Measurements from ENCODE around the gene PGRMC1. TPM values are rescaled to one million over a fixed set of nuclear protein-coding genes. Genes with fewer than 3 reads are reported as not detected.
"Not testable (repeated sequence)": the region's sequence is repeated elsewhere in the genome, so short reads cannot be mapped to it uniquely, and the experiment has no call there.

PGRMC1 gene
- total and polyA plus RNA-seq, 2 experiments from 2014 or later, result 235 to 370 TPM

- H3K4me1 ChIP-seq (ENCODE audit: insufficient read depth), result no peaks in the 10 kb centered on the region
- Mint-ChIP-seq H3K27me3 (ENCODE audit: insufficient read depth, low read depth, poor library complexity) (peaks cover 2% of the 10 kb centered on the region), H3K27ac (no peak overlapping the region), H3K36me3 (ENCODE audit: low read depth) (peaks cover 4% of the 10 kb centered on the region; the same call in 2 of the 3 replicates), H3K4me1 (no peaks in the 10 kb centered on the region), H3K9me3 (peaks cover 5% of the 10 kb centered on the region; the same call in 1 of the 3 replicates), H3K4me3 (no peak overlapping the region)
- no peaks in the 10 kb centered on the region for H3K36me3 ChIP-seq (ENCODE audit: insufficient read depth)
- no peak for DNase-seq (ENCODE audit: low spot score)
- H3K9me2 ChIP-seq (ENCODE audit: insufficient read depth), result no peaks in the 10 kb centered on the region
- H3K27me3 ChIP-seq (ENCODE audit: insufficient read depth), result no peaks in the 10 kb centered on the region
- no peak overlapping the region for H3K27ac ChIP-seq (ENCODE audit: low read depth)
- no peaks in the 10 kb centered on the region for H3K79me2 ChIP-seq (replicated peaks; ENCODE audit: insufficient read depth)
- TF ChIP-seq POLR2AphosphoS5 (IDR thresholded peaks at IDR 0.05; ENCODE audit: low read depth) (no peak), ZNF114 (CRISPR knock-in tag; IDR thresholded peaks at IDR 0.05) (no peak), CTCF (conservative IDR thresholded peaks at IDR 0.05; ENCODE audit: low read depth in 2 of 2) (no peak), ETS1 (IDR thresholded peaks at IDR 0.05) (no peak), EZH2phosphoT487 (IDR thresholded peaks at IDR 0.05; ENCODE audit: unreplicated experiment) (no peak), ZNF331 (CRISPR knock-in tag; IDR thresholded peaks at IDR 0.05; ENCODE audit: low read depth) (no peak), REST (IDR thresholded peaks at IDR 0.05; ENCODE audit: unreplicated experiment) (no peak), STAT1 (IDR thresholded peaks at IDR 0.05; ENCODE audit: unreplicated experiment) (no peak)
- H3K4me3 ChIP-seq, result no peak overlapping the region
- no peak overlapping the region for H3K4me2 ChIP-seq
- no peaks in the 10 kb centered on the region for H4K20me1 ChIP-seq (replicated peaks; ENCODE audit: insufficient read depth)
- no peak for ATAC-seq
- H2AFZ ChIP-seq, result no peak overlapping the region
- no peaks in the 10 kb centered on the region for H3F3A ChIP-seq (replicated peaks; ENCODE audit: low read depth)
Measured at GRCh38 chrX:119206203-119206602, 29.9 kb upstream of the PGRMC1 start.

GRCh38 chrX:119207483-119207882 lies 28.6 kb upstream of the PGRMC1 start:
- ATAC-seq; H3K27me3 ChIP-seq (ENCODE audit: insufficient read depth); H3K36me3 Mint-ChIP-seq (ENCODE audit: low read depth); H3F3A ChIP-seq (replicated peaks; ENCODE audit: low read depth); H3K79me2 ChIP-seq (replicated peaks; ENCODE audit: insufficient read depth); H3K36me3 ChIP-seq (ENCODE audit: insufficient read depth); H3K27ac Mint-ChIP-seq; H3K4me1 ChIP-seq (ENCODE audit: insufficient read depth); H3K4me2 ChIP-seq; DNase-seq (ENCODE audit: low spot score); H3K4me3 Mint-ChIP-seq; H3K9me2 ChIP-seq (ENCODE audit: insufficient read depth); H2AFZ ChIP-seq; H3K9me3 Mint-ChIP-seq; H3K4me3 ChIP-seq; H3K27me3 Mint-ChIP-seq (ENCODE audit: insufficient read depth, low read depth, poor library complexity); H4K20me1 ChIP-seq (replicated peaks; ENCODE audit: insufficient read depth); H3K4me1 Mint-ChIP-seq; H3K27ac ChIP-seq (ENCODE audit: low read depth): not testable (repeated sequence)

Measured in GM23338 (cell line).